Smooth muscle cell (in vitro differentiated cells): ENCODE data around the gene DCUN1D3. TPM values are rescaled to one million over a fixed set of nuclear protein-coding genes. Genes with fewer than 3 reads are reported as not detected.
A peak's percentile ranks its signal among the peaks of the same experiment; 100 is the strongest.

Source experiments
- DNase-seq: peaks from one replicate; lab custom pipeline; 2025; ENCODE audit not compliant: unreplicated experiment; lab: John Stamatoyannopoulos, UW
- H2AFZ ChIP-seq: fragments of 200-600 bp; sonication (generic); 2 replicates; pipeline ENCODE4 v1.6.0; 2016; ENCODE audit warnings: antibody characterized with exemption, low read depth, mild to moderate bottlenecking
- H3F3A ChIP-seq: fragments of 200-600 bp; sonication (generic); 2 replicates; pipeline ENCODE4 v1.6.0; 2017; ENCODE audit warnings: antibody characterized with exemption, low read depth
- H3K27ac ChIP-seq: fragments of 200-600 bp; sonication (generic); 2 replicates; pipeline ENCODE4 v1.5.1; 2016; ENCODE audit warnings: low read depth, mild to moderate bottlenecking
- H3K27me3 ChIP-seq: fragments of 200-600 bp; sonication (generic); 2 replicates; pipeline ENCODE4 v1.6.1; 2016; ENCODE audit warnings: low read depth, mild to moderate bottlenecking
- H3K36me3 ChIP-seq: fragments of 200-600 bp; sonication (generic); 2 replicates; pipeline ENCODE4 v1.5.1; 2016; ENCODE audit warnings: low read depth
- H3K4me1 ChIP-seq: fragments of 200-600 bp; sonication (generic); 2 replicates; pipeline ENCODE4 v1.5.1; 2016; ENCODE audit warnings: low read depth
- H3K4me2 ChIP-seq: fragments of 200-600 bp; sonication (generic); 2 replicates; pipeline ENCODE4 v1.6.0; 2016; ENCODE audit warnings: mild to moderate bottlenecking
- H3K4me3 ChIP-seq: fragments of 200-600 bp; sonication (generic); 2 replicates; pipeline ENCODE4 v1.5.1; 2016; ENCODE audit warnings: mild to moderate bottlenecking
- H3K79me2 ChIP-seq: fragments of 200-600 bp; sonication (generic); 2 replicates; pipeline ENCODE4 v1.6.0; 2016; ENCODE audit warnings: low read depth, mild to moderate bottlenecking
- H3K9ac ChIP-seq: fragments of 200-600 bp; sonication (generic); 2 replicates; pipeline ENCODE4 v1.6.0; 2016; ENCODE audit warnings: low read depth
- H3K9me3 ChIP-seq: fragments of 200-600 bp; sonication (generic); replicated peaks from 2 replicates; pipeline ENCODE4 v1.5.1; 2016; ENCODE audit warnings: low read depth
- H4K20me1 ChIP-seq: fragments of 200-600 bp; sonication (generic); 2 replicates; pipeline ENCODE4 v1.6.0; 2016; ENCODE audit warnings: low read depth
- WGBS: methylation state at CpG from one replicate; pipeline ENCODE4 v1.1.7; 2016; ENCODE audit warnings: low lambda C conversion rate; 5-methylcytosine and 5-hydroxymethylcytosine counted together
- polyA plus RNA-seq: library from polyadenylated mRNA; unstranded; fragments of >200 nt; fragmentation: Nextera tagmentation; extraction: Ambion mirVana; gene quantifications from 2 replicates; pipeline ENCODE4 v1.2.1, GENCODE V29; 2016
- total RNA-seq: library from RNA; depleted of rRNA; stranded (reverse); fragments of >200 nt; gene quantifications from 2 replicates; pipeline ENCODE4 v1.2.3, GENCODE V29; 2014
- TF ChIP-seq, protein P1 (sequence below): fragments of 200-600 bp; sonication (generic); IDR thresholded peaks from 2 replicates; pipeline ENCODE4 v1.5.1; 2017; ENCODE audit warnings: borderline replicate concordance, mild to moderate bottlenecking, antibody characterized with exemption; ENCODE audit not compliant: insufficient read depth, poor library complexity, severe bottlenecking

DCUN1D3 gene
- total and polyA plus RNA-seq, 2 experiments from 2014 or later, result 12.6 to 37.8 TPM

DNA sequence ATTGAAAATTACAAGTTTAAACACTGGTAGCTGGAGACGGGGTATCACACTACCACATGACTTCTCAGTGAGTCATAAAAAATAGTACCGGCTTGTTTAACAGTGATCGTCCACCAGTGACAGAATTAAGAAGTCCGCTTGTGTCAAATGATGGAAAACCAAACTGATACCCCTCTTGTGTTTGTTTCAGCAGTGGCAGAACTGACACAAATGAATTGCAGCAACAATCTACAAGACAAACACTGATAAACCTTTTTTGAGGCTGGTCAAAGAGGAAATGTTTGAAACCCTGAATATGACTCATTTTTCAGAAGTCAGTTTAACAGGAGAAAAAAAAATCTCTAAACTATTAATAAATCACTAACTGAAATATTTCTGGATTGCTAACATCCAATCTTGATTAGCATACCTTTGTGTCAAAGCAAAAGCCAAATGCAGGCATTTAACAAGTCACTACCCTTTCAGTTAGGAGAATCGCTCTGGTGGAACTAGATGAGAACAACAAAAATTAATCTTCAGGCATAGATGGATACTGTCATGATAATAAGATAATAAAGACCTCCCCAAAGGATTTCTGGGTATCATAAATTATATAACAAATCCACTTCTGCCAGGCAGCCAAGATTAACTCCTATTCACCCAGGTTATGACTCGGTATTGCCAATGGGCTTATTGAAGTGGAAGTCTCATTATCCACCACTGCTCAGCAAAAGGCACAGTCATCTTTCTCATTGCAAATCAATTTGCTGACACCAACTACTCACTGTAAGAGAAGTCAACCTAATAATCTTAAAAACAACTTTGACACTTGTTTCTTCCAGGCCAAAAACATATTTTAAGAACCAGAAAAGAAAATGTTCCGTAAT is 20.8 kb downstream of the DCUN1D3 start:
- H3K4me2 ChIP-seq, result peak overlapping the region; percentile 70
- H3K9me3 ChIP-seq, result no peaks in the 10 kb centered on the region
- peak overlapping the region; percentile 56 for H3K9ac ChIP-seq
- peak overlapping the region; percentile 90 for H3K27ac ChIP-seq
- H3K27me3 ChIP-seq, result no peaks in the 10 kb centered on the region
- H3K4me1 ChIP-seq, result peaks cover 16% of the 10 kb centered on the region
- no peaks in the 10 kb centered on the region for H3K36me3 ChIP-seq
- H4K20me1 ChIP-seq, result peaks cover 97% of the 10 kb centered on the region
- H3K4me3 ChIP-seq, result peak overlapping the region; percentile 5
- no peak for DNase-seq
- WGBS, result 41% methylated on average over 7 of the region's 7 CpGs
- peaks cover 81% of the 10 kb centered on the region for H3K79me2 ChIP-seq
- TF ChIP-seq, protein P1, sequence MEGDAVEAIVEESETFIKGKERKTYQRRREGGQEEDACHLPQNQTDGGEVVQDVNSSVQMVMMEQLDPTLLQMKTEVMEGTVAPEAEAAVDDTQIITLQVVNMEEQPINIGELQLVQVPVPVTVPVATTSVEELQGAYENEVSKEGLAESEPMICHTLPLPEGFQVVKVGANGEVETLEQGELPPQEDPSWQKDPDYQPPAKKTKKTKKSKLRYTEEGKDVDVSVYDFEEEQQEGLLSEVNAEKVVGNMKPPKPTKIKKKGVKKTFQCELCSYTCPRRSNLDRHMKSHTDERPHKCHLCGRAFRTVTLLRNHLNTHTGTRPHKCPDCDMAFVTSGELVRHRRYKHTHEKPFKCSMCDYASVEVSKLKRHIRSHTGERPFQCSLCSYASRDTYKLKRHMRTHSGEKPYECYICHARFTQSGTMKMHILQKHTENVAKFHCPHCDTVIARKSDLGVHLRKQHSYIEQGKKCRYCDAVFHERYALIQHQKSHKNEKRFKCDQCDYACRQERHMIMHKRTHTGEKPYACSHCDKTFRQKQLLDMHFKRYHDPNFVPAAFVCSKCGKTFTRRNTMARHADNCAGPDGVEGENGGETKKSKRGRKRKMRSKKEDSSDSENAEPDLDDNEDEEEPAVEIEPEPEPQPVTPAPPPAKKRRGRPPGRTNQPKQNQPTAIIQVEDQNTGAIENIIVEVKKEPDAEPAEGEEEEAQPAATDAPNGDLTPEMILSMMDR, result no peak
- H3F3A ChIP-seq, result peaks cover 4% of the 10 kb centered on the region
- no peak overlapping the region for H2AFZ ChIP-seq

GRCh38 chr16:20878682-20879147 is 21.4 kb downstream of the DCUN1D3 start:
- peak overlapping the region; percentile 90 for H3K27ac ChIP-seq

GRCh38 chr16:20875355-20875650 is 24.9 kb downstream of the DCUN1D3 start:
- H3K79me2 ChIP-seq, result peaks cover 85% of the 10 kb centered on the region
- no peak overlapping the region for H2AFZ ChIP-seq
- DNase-seq, result no peak
- TF ChIP-seq, protein P1, result no peak
- H3K27ac ChIP-seq, result no peak overlapping the region
- no peaks in the 10 kb centered on the region for H3K9me3 ChIP-seq
- no peaks in the 10 kb centered on the region for H3K36me3 ChIP-seq
- no peak overlapping the region for H3K4me2 ChIP-seq
- H3F3A ChIP-seq, result peaks cover 4% of the 10 kb centered on the region
- H4K20me1 ChIP-seq, result peaks cover 99% of the 10 kb centered on the region
- no peaks in the 10 kb centered on the region for H3K27me3 ChIP-seq
- WGBS, result 90% methylated on average over 1 of the region's 1 CpG
- no peak overlapping the region for H3K4me3 ChIP-seq
- H3K9ac ChIP-seq, result no peak overlapping the region
- H3K4me1 ChIP-seq, result peaks cover 34% of the 10 kb centered on the region

More at GRCh38 chr16:20878682-20879147, 21.4 kb downstream of the DCUN1D3 start:
- Histone ChIP-seq H3K4me1 (peaks cover 16% of the 10 kb centered on the region), H4K20me1 (peaks cover 97% of the 10 kb centered on the region), H3F3A (peaks cover 4% of the 10 kb centered on the region), H3K4me2 (peak overlapping the region; percentile 70), H3K27me3 (no peaks in the 10 kb centered on the region), H3K36me3 (no peaks in the 10 kb centered on the region), H3K9me3 (no peaks in the 10 kb centered on the region), H3K4me3 (peak overlapping the region; percentile 5), H3K79me2 (peaks cover 88% of the 10 kb centered on the region), H2AFZ (no peak overlapping the region), H3K9ac (peak overlapping the region; percentile 56)
- 63% methylated on average over 5 of the region's 5 CpGs for WGBS
- TF ChIP-seq, protein P1, result no peak
- no peak for DNase-seq

DNA sequence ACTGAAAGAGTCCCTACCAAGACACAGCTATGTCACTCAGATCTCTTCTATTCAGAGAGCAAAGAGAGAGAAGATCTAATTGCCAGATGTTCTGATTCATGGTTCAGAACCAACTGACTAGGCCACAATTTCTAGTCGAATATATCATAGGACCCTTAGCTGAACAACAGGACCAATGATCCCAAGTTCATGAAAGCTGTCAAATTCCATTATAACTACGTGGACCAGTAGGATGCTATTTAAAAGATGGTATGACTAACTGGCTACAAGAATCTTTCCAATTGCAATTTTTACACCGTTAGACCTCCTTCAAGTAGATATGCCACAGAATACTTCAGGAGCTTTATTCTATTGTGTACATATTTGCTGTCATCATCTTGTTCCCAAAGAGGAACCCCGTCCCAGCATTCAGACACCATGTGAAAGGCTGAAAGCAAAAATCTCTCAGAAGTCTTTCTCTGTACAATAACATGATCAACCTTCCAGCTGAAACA is 26.0 kb downstream of the DCUN1D3 start:
- TF ChIP-seq, protein P1, result no peak
- H3K9ac ChIP-seq, result no peak overlapping the region
- peaks cover 98% of the 10 kb centered on the region for H4K20me1 ChIP-seq
- H3K27me3 ChIP-seq, result no peaks in the 10 kb centered on the region
- no peak overlapping the region for H2AFZ ChIP-seq
- H3K79me2 ChIP-seq, result peaks cover 88% of the 10 kb centered on the region
- H3K4me1 ChIP-seq, result peaks cover 27% of the 10 kb centered on the region
- no peak overlapping the region for H3K4me3 ChIP-seq
- H3K9me3 ChIP-seq, result no peaks in the 10 kb centered on the region
- no peak overlapping the region for H3K27ac ChIP-seq
- peak overlapping the region; percentile 12 for H3K4me2 ChIP-seq
- H3K36me3 ChIP-seq, result no peaks in the 10 kb centered on the region
- WGBS, result 77% methylated on average over 4 of the region's 4 CpGs
- DNase-seq, result no peak
- H3F3A ChIP-seq, result peaks cover 7% of the 10 kb centered on the region
